Astrocyte (in vitro differentiated cells and primary cell): ENCODE data around the gene CUEDC1. TPM values are rescaled to one million over a fixed set of nuclear protein-coding genes. Genes with fewer than 3 reads are reported as not detected.

ENCODE experiments used
- DNase-seq: peaks from one replicate; pipeline ENCODE4 v3.0.0-alpha.2; 2010; ENCODE audit warnings: low read depth
- FAIRE-seq: peaks from 2 replicates; lab custom pipeline; 2011; peaks lifted over from hg19 to GRCh38; lab: Jason Lieb, UNC
- H2AFZ ChIP-seq: 2 replicates; pipeline ENCODE4 v1.6.0; 2012; ENCODE audit warnings: low read depth, low read length, inconsistent platforms
- H3K27ac ChIP-seq: 2 replicates; pipeline ENCODE4 v1.5.1; 2011; ENCODE audit warnings: low read depth, low read length, inconsistent platforms
- H3K27me3 ChIP-seq: 2 replicates; pipeline ENCODE4 v1.6.0; 2011; ENCODE audit warnings: low read length, inconsistent platforms; ENCODE audit not compliant: insufficient read depth
- H3K36me3 ChIP-seq: 2 replicates; pipeline ENCODE4 v1.5.1; 2011; ENCODE audit warnings: low read length, inconsistent platforms; ENCODE audit not compliant: insufficient read depth
- H3K4me1 ChIP-seq: 2 replicates; pipeline ENCODE4 v1.5.1; 2011; ENCODE audit warnings: low read length, inconsistent platforms; ENCODE audit not compliant: insufficient read depth
- H3K4me2 ChIP-seq: 2 replicates; pipeline ENCODE4 v1.6.0; 2012; ENCODE audit warnings: low read length, inconsistent platforms
- H3K4me3 ChIP-seq: 2 replicates; pipeline ENCODE4 v1.5.1; 2011; ENCODE audit warnings: low read depth, mild to moderate bottlenecking, low read length, inconsistent platforms; ENCODE audit not compliant: insufficient read depth
- H3K79me2 ChIP-seq: 2 replicates; pipeline ENCODE4 v1.6.0; 2012; ENCODE audit warnings: mild to moderate bottlenecking, low read length, inconsistent platforms; ENCODE audit not compliant: insufficient read depth
- H3K9ac ChIP-seq: 2 replicates; pipeline ENCODE4 v1.6.0; 2012; ENCODE audit warnings: mild to moderate bottlenecking, low read length, inconsistent platforms
- H3K9me3 ChIP-seq: 2 replicates; pipeline ENCODE4 v1.5.1; 2012; ENCODE audit warnings: low read depth, mild to moderate bottlenecking, low read length, inconsistent platforms; ENCODE audit not compliant: insufficient read depth
- H4K20me1 ChIP-seq: 2 replicates; pipeline ENCODE4 v1.6.0; 2012; ENCODE audit warnings: low read length, inconsistent platforms; ENCODE audit not compliant: insufficient read depth
- H3K27ac Mint-ChIP-seq: one replicate; pipeline ENCODE4 v1.8.0; 2021; ENCODE audit warnings: mild to moderate bottlenecking, mixed read lengths; ENCODE audit not compliant: unreplicated experiment
- H3K27me3 Mint-ChIP-seq: one replicate; pipeline ENCODE4 v1.8.0; 2021; ENCODE audit warnings: low read depth, mixed read lengths; ENCODE audit not compliant: unreplicated experiment
- H3K36me3 Mint-ChIP-seq: one replicate; pipeline ENCODE4 v1.8.0; 2021; ENCODE audit warnings: low read depth, mixed read lengths; ENCODE audit not compliant: unreplicated experiment
- H3K4me1 Mint-ChIP-seq: one replicate; pipeline ENCODE4 v1.8.0; 2021; ENCODE audit warnings: low read depth, mixed read lengths; ENCODE audit not compliant: unreplicated experiment
- H3K4me3 Mint-ChIP-seq: one replicate; pipeline ENCODE4 v1.8.0; 2021; ENCODE audit warnings: mild to moderate bottlenecking, moderate library complexity, mixed read lengths; ENCODE audit not compliant: unreplicated experiment
- H3K9me3 Mint-ChIP-seq: one replicate; pipeline ENCODE4 v1.8.0; 2021; ENCODE audit warnings: mild to moderate bottlenecking, mixed read lengths; ENCODE audit not compliant: unreplicated experiment
- CTCF ChIP-seq: IDR thresholded peaks from 2 replicates; pipeline ENCODE4 v1.5.1; 2011; ENCODE audit warnings: low read depth, mild to moderate bottlenecking, inconsistent platforms, low read length, moderate library complexity; ENCODE audit not compliant: insufficient read depth
- EZH2 ChIP-seq: IDR thresholded peaks from 2 replicates; pipeline ENCODE4 v1.6.1; 2012; ENCODE audit warnings: mild to moderate bottlenecking, low read length, inconsistent platforms; ENCODE audit not compliant: insufficient read depth
- total RNA-seq: library from RNA; stranded (reverse); gene quantifications from 2 replicates; pipeline ENCODE4 v1.2.1, GENCODE V29; 2021

Gene CUEDC1
- total RNA-seq, 1 donor from 2014 or later, result 43.7 TPM

GRCh38 chr17:57943645-57944044 lies 11.6 kb downstream of the CUEDC1 start:
- no peaks in the 10 kb centered on the region for H3K27me3 ChIP-seq
- peaks cover 48% of the 10 kb centered on the region for H3K4me1 ChIP-seq
- H3K9me3 ChIP-seq, result no peaks in the 10 kb centered on the region
- no peak for DNase-seq
- no peak overlapping the region for H2AFZ ChIP-seq
- Mint-ChIP-seq H3K4me1 (peaks cover 62% of the 10 kb centered on the region), H3K36me3 (peaks cover 3% of the 10 kb centered on the region), H3K4me3 (no peak overlapping the region), H3K27me3 (no peaks in the 10 kb centered on the region), H3K27ac (no peak overlapping the region), H3K9me3 (no peaks in the 10 kb centered on the region)
- H3K79me2 ChIP-seq, result peaks cover 74% of the 10 kb centered on the region
- no peaks in the 10 kb centered on the region for H3K36me3 ChIP-seq
- H3K27ac ChIP-seq, result peak overlapping the region; percentile 40
- H4K20me1 ChIP-seq, result peaks cover 42% of the 10 kb centered on the region
- H3K4me3 ChIP-seq, result no peak overlapping the region
- H3K4me2 ChIP-seq, result peak overlapping the region; percentile 52
- TF ChIP-seq EZH2, result no peak
- no peak for TF ChIP-seq CTCF
- no peak for FAIRE-seq
- no peak overlapping the region for H3K9ac ChIP-seq

- no peak overlapping the region for H2AFZ ChIP-seq
- Mint-ChIP-seq H3K27me3 (no peaks in the 10 kb centered on the region), H3K4me3 (no peak overlapping the region), H3K36me3 (peaks cover 3% of the 10 kb centered on the region), H3K27ac (peak overlapping the region; percentile 62), H3K4me1 (peaks cover 57% of the 10 kb centered on the region), H3K9me3 (no peaks in the 10 kb centered on the region)
- H3K9ac ChIP-seq, result no peak overlapping the region
- H3K27me3 ChIP-seq, result no peaks in the 10 kb centered on the region
- H3K27ac ChIP-seq, result peak overlapping the region; percentile 40
- H3K4me1 ChIP-seq, result peaks cover 44% of the 10 kb centered on the region
- no peaks in the 10 kb centered on the region for H3K36me3 ChIP-seq
- peaks cover 44% of the 10 kb centered on the region for H4K20me1 ChIP-seq
- TF ChIP-seq CTCF (no peak), EZH2 (no peak)
- H3K79me2 ChIP-seq, result peaks cover 77% of the 10 kb centered on the region
- DNase-seq (peak; percentile 43), FAIRE-seq (peak; percentile 9)
- H3K9me3 ChIP-seq, result no peaks in the 10 kb centered on the region
- no peak overlapping the region for H3K4me3 ChIP-seq
- H3K4me2 ChIP-seq, result peak overlapping the region; percentile 52
Observed at GRCh38 chr17:57943140-57943539, 12.1 kb downstream of the CUEDC1 start.
